SK-N-SH (cell line): Measurements from ENCODE around the gene NEURL1. TPM values are rescaled to one million over a fixed set of nuclear protein-coding genes. Genes with fewer than 3 reads are reported as not detected.

ENCODE experiments used
- CTCF ChIA-PET: fragments of 300-600, 350-600 bp; formaldehyde crosslinking; extraction: SDS; loops from one replicate; lab custom pipeline; 2021; lab: Yijun Ruan, JAX
- POLR2A ChIA-PET: fragments of 350-600 bp; sonication (Branson Sonifier 250); formaldehyde crosslinking; extraction: SDS; loops from one replicate; lab custom pipeline; 2020; ENCODE audit warnings: antibody characterized with exemption, inconsistent platforms; lab: Yijun Ruan, JAX
- DNase-seq: peaks from one replicate; pipeline ENCODE4 v3.0.0; 2012
- H2AFZ ChIP-seq: fragments of 200-600 bp; sonication (generic); 2 replicates; pipeline ENCODE4 v1.8.1; 2016; ENCODE audit warnings: antibody characterized with exemption, mild to moderate bottlenecking, low read depth
- H3F3A ChIP-seq: fragments of 200-600 bp; sonication (generic); replicated peaks from 2 replicates; pipeline ENCODE3; 2016; ENCODE audit warnings: antibody characterized with exemption, mild to moderate bottlenecking; ENCODE audit not compliant: insufficient read depth
- H3K27ac ChIP-seq, 2 experiments: fragments of 200-500 bp in 1 of 2; fragments of 200-600 bp in 1 of 2; sonication (Bioruptor generic) in 1 of 2; sonication (generic), shearing (Covaris generic) in 1 of 2; 2 replicates each; pipeline versions ENCODE4 v1.5.1 to v1.6.1; 2014 to 2016; ENCODE audit warnings: low read depth in 2 of 2, inconsistent platforms in 1 of 2, low read length in 1 of 2, mild to moderate bottlenecking in 1 of 2, mixed read lengths in 1 of 2
- H3K27me3 ChIP-seq: fragments of 200-600 bp; sonication (generic), shearing (Covaris generic); 2 replicates; pipeline ENCODE4 v1.6.1; 2016; ENCODE audit warnings: mixed run types; ENCODE audit not compliant: insufficient read depth
- H3K36me3 ChIP-seq, 2 experiments: fragments of 200-500 bp in 1 of 2; fragments of 200-600 bp in 1 of 2; sonication (Bioruptor generic) in 1 of 2; sonication (generic) in 1 of 2; replicated peaks in 1 of 2; 2 replicates each; pipeline versions ENCODE3 to v1.5.1; 2014 to 2016; ENCODE audit warnings: low read length in 1 of 2, mild to moderate bottlenecking in 1 of 2; ENCODE audit not compliant: insufficient read depth in 2 of 2, control insufficient read depth in 1 of 2
- H3K4me1 ChIP-seq, 2 experiments: fragments of 200-500 bp in 1 of 2; fragments of 200-600 bp in 1 of 2; sonication (Bioruptor generic) in 1 of 2; sonication (generic), shearing (Covaris generic) in 1 of 2; 2 replicates each; pipeline versions ENCODE4 v1.5.1 to v1.6.1; 2014 to 2016; ENCODE audit warnings: low read depth in 1 of 2, low read length in 1 of 2, mixed run types in 1 of 2; ENCODE audit not compliant: insufficient read depth in 2 of 2, control insufficient read depth in 1 of 2
- H3K4me2 ChIP-seq: fragments of 200-600 bp; sonication (generic), shearing (Covaris generic); 2 replicates; pipeline ENCODE4 v1.6.1; 2017; ENCODE audit warnings: mixed run types
- H3K4me3 ChIP-seq, 2 experiments: fragments of 200-500 bp in 1 of 2; fragments of 200-600 bp in 1 of 2; sonication (Bioruptor generic) in 1 of 2; sonication (generic), shearing (Covaris generic) in 1 of 2; 2 replicates each; pipeline versions ENCODE4 v1.5.1 to v1.8.1; 2014 to 2016; ENCODE audit warnings: low read depth in 2 of 2, inconsistent platforms in 1 of 2, low read length in 1 of 2, mild to moderate bottlenecking in 1 of 2, mixed read lengths in 1 of 2, moderate library complexity in 1 of 2
- H3K79me2 ChIP-seq: fragments of 200-600 bp; sonication (generic); 2 replicates; pipeline ENCODE4 v1.8.1; 2017; ENCODE audit warnings: mild to moderate bottlenecking; ENCODE audit not compliant: insufficient read depth
- H3K9ac ChIP-seq: fragments of 200-600 bp; sonication (generic); 2 replicates; pipeline ENCODE4 v1.6.1; 2017; ENCODE audit warnings: mixed run types
- H3K9me2 ChIP-seq: fragments of 200-600 bp; sonication (generic); 2 replicates; pipeline ENCODE4 v1.6.1; 2017; ENCODE audit warnings: mixed run types
- H3K9me3 ChIP-seq: fragments of 200-600 bp; sonication (generic); 2 replicates; pipeline ENCODE4 v1.6.1; 2017; ENCODE audit warnings: mixed run types, mild to moderate bottlenecking, moderate library complexity
- H4K20me1 ChIP-seq: fragments of 200-600 bp; sonication (generic); 2 replicates; pipeline ENCODE4 v1.6.1; 2017; ENCODE audit warnings: mild to moderate bottlenecking, mixed run types; ENCODE audit not compliant: insufficient read depth
- CHD2 ChIP-seq: fragments of 150-350 bp; IDR thresholded peaks from 2 replicates; pipeline ENCODE4 v1.6.1; 2018; ENCODE audit warnings: low read length; ENCODE audit not compliant: partially characterized antibody
- CTCF ChIP-seq: fragments of 200-600 bp; sonication (generic); IDR thresholded peaks from 2 replicates; pipeline ENCODE4 v1.6.1; 2017; ENCODE audit warnings: antibody characterized with exemption, mild to moderate bottlenecking, moderate library complexity
- ELF1 ChIP-seq: IDR thresholded peaks from 2 replicates; pipeline ENCODE4 v1.4.0; 2012
- EP300 ChIP-seq, 2 experiments: IDR thresholded peaks; 2 replicates each; pipeline versions ENCODE4 v1.4.0 to v1.6.1; 2012; ENCODE audit warnings: borderline replicate concordance in 1 of 2, low read depth in 1 of 2, low read length in 1 of 2
- EZH2phosphoT487 ChIP-seq: fragments of 200-600 bp; sonication (generic); IDR thresholded peaks from 2 replicates; pipeline ENCODE4 v1.6.1; 2017; ENCODE audit warnings: low read depth, mixed run types, mild to moderate bottlenecking, antibody characterized with exemption, moderate library complexity, borderline replicate concordance
- FOSL2 ChIP-seq: IDR thresholded peaks from 2 replicates; pipeline ENCODE4 v1.4.0; 2012; ENCODE audit warnings: low read depth, mild to moderate bottlenecking, moderate library complexity, borderline replicate concordance
- FOXJ3 ChIP-seq: sonication (generic); formaldehyde crosslinking; IDR thresholded peaks from 2 replicates; pipeline ENCODE4 v1.5.1; 2020; ENCODE audit warnings: mild to moderate bottlenecking, missing genetic modification reagents
- FOXM1 ChIP-seq: IDR thresholded peaks from 2 replicates; pipeline ENCODE4 v1.4.0; 2012; ENCODE audit warnings: low read depth, mild to moderate bottlenecking
- GABPA ChIP-seq: IDR thresholded peaks from 2 replicates; pipeline ENCODE4 v1.4.0; 2012; ENCODE audit warnings: low read depth, mild to moderate bottlenecking
- GATA2 ChIP-seq: sonication (generic); formaldehyde crosslinking; IDR thresholded peaks from 2 replicates; pipeline ENCODE4 v1.5.0; 2020; ENCODE audit warnings: mild to moderate bottlenecking, missing genetic modification reagents
- MEF2A ChIP-seq: IDR thresholded peaks from 2 replicates; pipeline ENCODE4 v1.4.0; 2012; ENCODE audit warnings: low read depth, borderline replicate concordance
- NRF1 ChIP-seq: IDR thresholded peaks from 2 replicates; pipeline ENCODE4 v1.6.1; 2012; ENCODE audit warnings: low read depth, mild to moderate bottlenecking, low read length
- PBX3 ChIP-seq: IDR thresholded peaks from 2 replicates; pipeline ENCODE4; 2012
- POLR2AphosphoS5 ChIP-seq: IDR thresholded peaks from 2 replicates; pipeline ENCODE4 v1.6.1; 2012; ENCODE audit warnings: low read depth, low read length
- RCOR1 ChIP-seq: fragments of 150-350 bp; IDR thresholded peaks from 2 replicates; pipeline ENCODE4 v1.6.1; 2017; ENCODE audit warnings: antibody characterized with exemption, low read length
- SIN3A ChIP-seq: IDR thresholded peaks from 2 replicates; pipeline ENCODE4 v1.6.1; 2012; ENCODE audit warnings: low read depth, mild to moderate bottlenecking, low read length, moderate library complexity, borderline replicate concordance
- TAF1 ChIP-seq: IDR thresholded peaks from 2 replicates; pipeline ENCODE4 v1.6.1; 2012; ENCODE audit warnings: low read depth, mild to moderate bottlenecking, low read length, moderate library complexity, borderline replicate concordance
- TEAD4 ChIP-seq: IDR thresholded peaks from 2 replicates; pipeline ENCODE4 v1.4.0; 2012; ENCODE audit warnings: mild to moderate bottlenecking, borderline replicate concordance; ENCODE audit not compliant: insufficient read depth
- YY1 ChIP-seq: IDR thresholded peaks from 2 replicates; pipeline ENCODE4 v1.4.0; 2012; ENCODE audit warnings: low read depth, mild to moderate bottlenecking
- ZBTB33 ChIP-seq: IDR thresholded peaks from 2 replicates; pipeline ENCODE4 v1.4.0; 2012; ENCODE audit warnings: low read depth, borderline replicate concordance
- WGBS: methylation state at CpG from one replicate; pipeline ENCODE4 v1.1.6; 2017; ENCODE audit warnings: low lambda C conversion rate; 5-methylcytosine and 5-hydroxymethylcytosine counted together
- polyA plus RNA-seq, 3 experiments: library from polyadenylated mRNA; depleted of rRNA; stranded (reverse); fragments of >200 nt; gene quantifications; 2 replicates each; pipeline ENCODE4 v1.2.3, GENCODE V29; 2012
- TF ChIP-seq, protein P1 (sequence below): IDR thresholded peaks from 2 replicates; pipeline ENCODE4 v1.4.0; 2012; ENCODE audit warnings: low read depth, borderline replicate concordance
- TF ChIP-seq, protein P2 (sequence below): IDR thresholded peaks from 2 replicates; pipeline ENCODE4 v1.4.0; 2012; ENCODE audit warnings: low read depth

NEURL1 gene
- polyA plus RNA-seq, 1 of the 3 experiments (the other 2 are of a cell fraction), result 0.05 TPM

- H2AFZ ChIP-seq, result no peak overlapping the region
- no peaks in the 10 kb centered on the region for H4K20me1 ChIP-seq
- no peaks in the 10 kb centered on the region for H3K79me2 ChIP-seq
- H3K27me3 ChIP-seq, result peaks cover 15% of the 10 kb centered on the region; the same call in 1 of the 2 replicates
- H3F3A ChIP-seq, result no peaks in the 10 kb centered on the region
- H3K4me3 ChIP-seq, result no peak overlapping the region
- H3K27ac ChIP-seq, result no peak overlapping the region
- H3K9ac ChIP-seq, result no peak overlapping the region
- no peaks in the 10 kb centered on the region for H3K9me3 ChIP-seq
- CTCF ChIA-PET, result interaction anchor here (1.1 to 1.8 kb wide), 2 partner anchors 29 to 43 kb away, joined by 3 to 4 read pairs; partner anchors contain the start of gene NEURL1
- DNase-seq, result peak; percentile 0
- TF ChIP-seq POLR2AphosphoS5, result no peak
- no peak for TF ChIP-seq SIN3A
- no peak for TF ChIP-seq EP300 (IDR thresholded peaks at IDR 0.05; ENCODE audit: borderline replicate concordance in 1 of 2, low read depth in 1 of 2, low read length in 1 of 2)
- no peak for TF ChIP-seq GATA2
- no peak for TF ChIP-seq PBX3
- TF ChIP-seq FOXM1, result no peak
- TF ChIP-seq NRF1, result no peak
- no peak for TF ChIP-seq MEF2A
- no peak for TF ChIP-seq TAF1
- TF ChIP-seq GABPA, result no peak
- no peak for TF ChIP-seq RCOR1
- no peak for TF ChIP-seq FOXJ3 (CRISPR knock-in tag)
- TF ChIP-seq, protein P1, sequence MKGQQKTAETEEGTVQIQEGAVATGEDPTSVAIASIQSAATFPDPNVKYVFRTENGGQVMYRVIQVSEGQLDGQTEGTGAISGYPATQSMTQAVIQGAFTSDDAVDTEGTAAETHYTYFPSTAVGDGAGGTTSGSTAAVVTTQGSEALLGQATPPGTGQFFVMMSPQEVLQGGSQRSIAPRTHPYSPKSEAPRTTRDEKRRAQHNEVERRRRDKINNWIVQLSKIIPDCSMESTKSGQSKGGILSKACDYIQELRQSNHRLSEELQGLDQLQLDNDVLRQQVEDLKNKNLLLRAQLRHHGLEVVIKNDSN, result no peak
- TF ChIP-seq FOSL2, result no peak
- no peak for TF ChIP-seq CHD2
- TF ChIP-seq, protein P2, sequence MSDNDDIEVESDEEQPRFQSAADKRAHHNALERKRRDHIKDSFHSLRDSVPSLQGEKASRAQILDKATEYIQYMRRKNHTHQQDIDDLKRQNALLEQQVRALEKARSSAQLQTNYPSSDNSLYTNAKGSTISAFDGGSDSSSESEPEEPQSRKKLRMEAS, result no peak
- TF ChIP-seq EZH2phosphoT487, result no peak
- H3K4me2 ChIP-seq, result no peak overlapping the region
- H3K36me3 ChIP-seq, result no peaks in the 10 kb centered on the region
- H3K4me1 ChIP-seq, result no peaks in the 10 kb centered on the region
- no peaks in the 10 kb centered on the region for H3K9me2 ChIP-seq
- WGBS, result no CpG with 5 or more reads among the region's 2 CpGs
- POLR2A ChIA-PET, result no interaction called here
These were observed 42.1 kb downstream of the NEURL1 start for GRCh38 chr10:103535595-103535994.

- POLR2A ChIA-PET, result no interaction called here
- Histone ChIP-seq H3K4me1 (peaks cover 8 to 29% of the 10 kb centered on the region in 2 experiments; a peak in 3 of 4 replicates), H3K27ac (no peak overlapping the region), H3K9me2 (no peaks in the 10 kb centered on the region), H3K4me2 (no peak overlapping the region), H3K4me3 (no peak overlapping the region), H4K20me1 (no peaks in the 10 kb centered on the region), H3K36me3 (no peaks in the 10 kb centered on the region), H3K27me3 (peaks cover 15% of the 10 kb centered on the region; the same call in 1 of the 2 replicates), H3K9me3 (no peaks in the 10 kb centered on the region), H3K9ac (no peak overlapping the region), H2AFZ (no peak overlapping the region), H3K79me2 (no peaks in the 10 kb centered on the region), H3F3A (no peaks in the 10 kb centered on the region)
- no peak for DNase-seq
- WGBS, result 67% methylated on average over 1 of the region's 1 CpG
- CTCF ChIA-PET, result interaction anchor here (1.2 to 1.3 kb wide), 2 partner anchors 24 to 53 kb away, joined by 3 to 9 read pairs; no protein-coding TSS in a partner anchor
- TF ChIP-seq, protein P1, result no peak
- TF ChIP-seq ZBTB33 (no peak), NRF1 (no peak), TEAD4 (no peak), FOXM1 (no peak), YY1 (no peak), CTCF (no peak), MEF2A (no peak), ELF1 (no peak)
These were observed 46.2 kb downstream of the NEURL1 start for GRCh38 chr10:103539751-103540150.
